HG02759 (cell line): Measurements from ENCODE around the gene HDGFL3.
"Not testable (repeated sequence)": the region's sequence is repeated elsewhere in the genome, so short reads cannot be mapped to it uniquely, and the experiment has no call there.

Experiments used
- ATAC-seq: cut with Tn5 transposase; IDR thresholded peaks from one replicate; pipeline ENCODE4 v1.9.1; 2021; ENCODE audit warnings: mild to moderate bottlenecking, moderate library complexity; ENCODE audit not compliant: unreplicated experiment

HDGFL3 gene

GRCh38 chr15:83104141-83104540 lies 103.5 kb downstream of the HDGFL3 start:
- ATAC-seq: no peak

DNA sequence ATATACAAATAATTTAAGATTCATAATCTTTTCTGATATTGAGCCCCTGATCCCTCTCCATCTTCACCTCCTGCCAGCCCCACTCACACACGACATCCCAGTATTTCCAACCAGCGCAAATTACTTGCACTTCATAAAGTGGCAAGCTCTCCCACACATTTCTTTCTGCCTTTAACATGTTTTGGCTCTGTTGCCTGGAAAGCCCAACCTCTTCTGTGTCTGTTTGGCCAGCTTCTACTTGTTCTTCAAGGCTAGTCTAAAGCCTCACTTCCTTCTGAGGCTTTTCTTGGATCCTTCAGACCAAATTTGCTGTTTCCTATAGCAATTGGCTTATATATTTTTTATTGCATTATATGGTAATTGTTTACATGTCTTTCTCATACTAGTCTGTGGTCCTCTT lies 105.3 kb downstream of the HDGFL3 start:
- no peak for ATAC-seq

DNA sequence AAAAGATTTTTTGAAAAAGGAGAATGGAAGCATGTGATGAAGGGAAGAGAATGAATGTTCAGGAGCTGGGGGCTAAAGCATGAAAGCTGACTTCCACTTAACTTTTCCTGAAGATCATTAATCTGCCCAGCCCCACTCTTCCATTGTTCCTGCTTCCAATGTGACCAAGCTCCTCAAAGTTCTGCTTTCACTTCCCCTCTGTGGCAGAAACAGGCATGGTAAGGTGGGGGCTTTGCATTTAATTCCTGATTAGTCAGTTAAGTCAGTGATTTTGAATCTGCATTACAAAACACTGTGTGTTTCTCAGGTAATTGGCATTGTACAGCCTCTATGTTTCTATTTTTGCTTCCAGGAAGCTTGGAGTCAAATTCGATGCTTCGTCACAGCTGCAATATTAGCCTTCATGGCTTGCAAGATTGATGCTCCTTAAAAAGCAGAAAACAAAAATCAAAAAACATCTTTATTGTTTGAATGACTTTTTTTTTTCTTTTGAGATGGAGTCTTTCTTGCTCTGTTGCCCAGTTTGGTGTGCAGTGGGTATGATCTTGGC lies 107.5 kb downstream of the HDGFL3 start:
- no peak for ATAC-seq

DNA sequence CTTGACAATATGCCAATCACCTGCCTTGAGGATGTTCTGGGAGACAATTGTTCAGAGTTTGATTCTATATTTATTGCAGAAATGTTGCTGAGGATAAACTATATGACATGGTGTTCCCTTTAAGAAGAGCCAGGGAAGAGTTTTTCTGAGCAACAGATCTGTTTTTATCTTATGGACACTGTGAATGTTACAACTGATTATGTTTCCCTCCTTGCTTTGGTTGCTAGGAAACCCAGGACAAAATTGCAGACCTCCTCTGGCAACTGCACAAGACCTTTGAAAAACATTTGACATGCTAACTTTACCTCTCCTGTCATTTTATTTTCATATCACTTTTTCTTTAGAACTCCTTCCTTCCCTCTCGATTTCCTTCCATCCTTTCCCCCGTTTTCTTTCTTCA lies 108.3 kb downstream of the HDGFL3 start:
- ATAC-seq: no peak

DNA sequence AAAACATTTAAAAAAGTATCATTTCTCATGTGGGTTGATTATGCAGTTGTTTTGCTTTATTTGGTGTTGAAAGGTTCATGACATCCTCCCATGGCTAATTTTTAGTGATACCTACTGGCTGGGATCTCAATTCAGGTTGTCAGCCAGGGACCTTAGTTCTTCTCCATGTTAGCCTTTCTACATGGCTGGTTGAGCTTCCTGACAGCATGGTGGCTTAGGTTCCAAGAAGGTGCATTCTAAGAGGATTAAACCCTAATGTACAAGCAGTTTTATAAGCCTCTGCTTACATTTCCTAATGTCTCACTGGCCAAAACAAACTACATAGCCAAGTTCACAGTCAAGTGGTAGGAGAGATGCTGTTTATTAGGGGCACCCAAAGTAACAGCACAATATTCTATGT lies 109.5 kb downstream of the HDGFL3 start:
- ATAC-seq: no peak

DNA sequence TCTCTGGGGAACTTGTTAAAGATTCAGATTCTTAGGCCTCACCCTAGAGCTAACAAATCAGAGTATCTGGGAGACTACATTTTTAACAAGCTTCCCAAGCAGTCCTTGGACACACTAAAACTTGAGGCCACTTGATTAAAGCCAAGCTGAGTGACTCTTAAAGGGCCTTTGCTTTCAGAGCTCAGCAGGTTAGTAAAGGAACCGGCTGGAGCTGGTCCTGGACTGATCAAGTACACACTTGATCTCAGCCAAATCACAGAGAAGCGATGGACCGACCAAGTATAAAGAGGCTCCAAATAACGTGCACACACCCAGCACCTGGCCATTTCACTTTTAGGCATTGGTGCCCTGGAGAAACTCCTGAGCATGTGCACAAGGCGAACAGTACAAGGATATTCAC lies 113.0 kb downstream of the HDGFL3 start:
- no peak for ATAC-seq

DNA sequence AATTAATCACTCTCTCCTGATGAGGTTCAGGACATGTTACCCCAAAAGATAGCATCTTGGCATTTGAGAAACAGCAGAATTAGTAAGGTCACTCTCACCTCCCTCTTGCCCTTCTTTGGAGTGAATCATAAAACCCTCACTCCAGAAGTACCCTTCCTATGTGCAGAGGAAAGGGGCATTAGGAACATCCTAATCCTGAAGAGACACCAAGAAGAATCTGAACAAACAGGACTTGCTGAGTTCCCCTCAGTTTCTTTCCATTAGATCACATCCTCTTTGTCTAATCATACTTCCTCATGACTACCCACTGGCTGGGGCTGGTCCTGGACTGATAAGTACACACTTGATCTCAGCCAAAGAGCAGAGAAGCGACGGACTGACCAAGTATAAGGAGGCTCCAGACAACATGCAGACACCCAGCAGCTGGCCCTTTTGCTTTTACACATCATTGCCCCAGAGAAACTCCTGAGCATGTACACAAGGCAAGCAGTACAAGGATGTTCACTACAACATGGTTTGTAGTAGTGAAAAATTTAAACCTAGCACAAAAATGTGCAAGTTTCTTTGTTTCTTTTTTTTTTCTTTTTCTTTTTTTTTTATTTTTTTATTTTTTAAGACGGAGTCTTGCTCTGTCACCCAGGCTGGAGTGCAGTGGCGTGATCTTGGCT lies 115.2 kb downstream of the HDGFL3 start:
- peak; percentile 77 for ATAC-seq

DNA sequence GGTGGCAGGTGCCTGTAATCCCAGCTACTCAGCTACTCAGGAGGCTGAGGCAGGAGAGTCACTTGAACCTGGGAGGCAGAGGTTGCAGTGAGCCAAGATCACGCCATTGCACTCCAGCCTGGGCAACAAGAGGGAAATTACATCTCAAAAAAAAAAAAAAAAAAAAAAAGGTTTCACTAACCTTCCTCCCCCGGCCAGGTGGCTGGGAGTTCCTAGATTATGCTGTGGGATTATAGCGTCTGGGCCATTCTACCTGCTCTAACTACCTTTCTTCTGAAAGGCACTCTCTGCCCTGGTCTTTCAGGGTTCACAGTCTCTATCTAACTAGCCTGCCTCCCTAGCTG lies 115.7 kb downstream of the HDGFL3 start:
- not testable (repeated sequence) for ATAC-seq

DNA sequence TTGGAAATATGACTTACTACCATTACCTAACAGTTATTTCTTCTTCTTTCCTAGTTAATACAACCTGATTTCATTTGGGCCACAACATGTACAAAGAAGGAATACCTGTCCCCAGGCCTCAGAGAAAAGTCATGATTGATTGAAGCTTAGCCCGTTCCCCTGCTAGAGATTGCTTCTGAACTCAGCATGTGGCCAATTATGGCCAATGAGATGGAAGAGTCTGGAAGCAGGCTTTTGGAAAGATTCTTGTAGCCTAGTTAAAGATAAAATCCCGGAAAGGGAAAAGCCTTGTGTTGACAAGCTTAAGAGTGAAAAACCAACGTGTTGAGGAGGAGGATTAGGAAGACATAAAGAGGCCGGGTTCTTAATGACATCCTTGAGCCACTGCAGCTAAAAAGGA lies 117.2 kb downstream of the HDGFL3 start:
- ATAC-seq: no peak

GRCh38 chr15:83088876-83089275 lies 118.7 kb downstream of the HDGFL3 start:
- no peak for ATAC-seq

DNA sequence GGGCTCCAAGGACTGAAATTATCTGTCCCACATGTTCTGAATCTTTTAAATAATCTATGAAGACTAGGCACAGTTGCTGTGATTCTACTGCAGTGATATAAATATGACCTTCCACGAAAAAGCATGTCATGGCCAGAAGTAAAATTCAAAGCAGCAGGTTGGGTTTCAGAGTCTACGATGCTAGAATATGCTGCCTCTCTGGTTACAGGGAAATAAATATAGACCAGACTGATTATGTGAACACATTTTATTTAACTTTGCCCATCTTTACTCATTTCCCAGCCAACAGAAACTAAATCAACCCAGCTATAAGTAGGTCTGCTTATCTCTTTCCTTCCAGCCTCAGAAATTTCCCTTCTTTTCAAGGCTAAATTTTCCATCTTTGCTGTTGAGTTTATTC lies 120.0 kb downstream of the HDGFL3 start:
- ATAC-seq: no peak

DNA sequence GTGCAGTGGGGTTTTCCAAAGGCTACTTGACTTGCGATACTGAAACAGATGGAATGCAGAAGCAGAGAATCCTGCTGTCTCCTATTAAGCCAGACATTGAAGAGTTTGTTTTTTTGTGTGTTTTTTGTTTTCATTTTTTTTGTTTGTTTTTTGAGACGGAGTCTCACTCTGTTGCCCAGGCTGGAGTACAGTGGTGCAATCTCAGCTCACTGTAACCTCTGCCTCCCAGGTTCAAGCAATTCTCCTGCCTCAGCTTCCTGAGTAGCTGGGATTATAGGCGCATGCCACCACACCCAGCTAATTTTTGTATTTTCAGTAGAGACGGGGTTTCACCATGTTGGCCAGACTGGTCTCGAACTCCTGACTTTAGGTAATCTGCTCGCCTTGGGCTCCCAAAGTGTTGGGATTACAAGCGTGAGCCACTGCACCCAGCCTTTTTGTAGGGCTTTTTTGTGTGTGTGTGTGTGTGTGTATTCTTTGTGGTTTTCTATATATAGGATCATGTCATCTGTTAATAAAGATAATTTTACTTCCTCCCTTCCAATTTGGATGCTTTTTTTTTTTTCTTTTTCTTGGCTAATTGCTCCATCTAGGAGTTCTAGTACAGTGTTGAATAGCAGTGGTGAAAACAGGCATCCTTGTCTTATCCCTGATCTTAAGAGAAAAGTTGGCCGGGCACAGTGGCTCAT lies 121.6 kb downstream of the HDGFL3 start:
- not testable (repeated sequence) for ATAC-seq

DNA sequence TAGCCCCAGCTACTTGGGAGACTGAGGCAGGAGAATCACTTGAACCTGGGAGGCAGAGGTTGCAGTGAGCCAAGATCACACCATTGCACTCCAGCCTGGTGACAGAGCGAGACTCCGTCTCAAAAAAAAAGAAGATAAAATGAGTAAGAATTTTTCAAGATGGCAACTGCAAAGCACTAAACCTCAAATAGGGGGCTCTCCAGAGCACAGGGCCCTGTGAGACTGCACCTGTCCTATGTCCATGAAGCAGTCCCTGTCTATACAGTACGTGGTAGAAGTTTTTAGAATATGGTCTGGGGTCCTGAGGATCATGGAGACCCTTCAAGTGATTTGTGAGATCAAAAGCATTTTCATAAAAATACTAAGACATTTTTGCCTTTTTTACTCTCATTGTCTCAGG lies 122.2 kb downstream of the HDGFL3 start:
- not testable (repeated sequence) for ATAC-seq

GRCh38 chr15:83082730-83083386 lies 124.8 kb downstream of the HDGFL3 start:
- ATAC-seq: no peak

DNA sequence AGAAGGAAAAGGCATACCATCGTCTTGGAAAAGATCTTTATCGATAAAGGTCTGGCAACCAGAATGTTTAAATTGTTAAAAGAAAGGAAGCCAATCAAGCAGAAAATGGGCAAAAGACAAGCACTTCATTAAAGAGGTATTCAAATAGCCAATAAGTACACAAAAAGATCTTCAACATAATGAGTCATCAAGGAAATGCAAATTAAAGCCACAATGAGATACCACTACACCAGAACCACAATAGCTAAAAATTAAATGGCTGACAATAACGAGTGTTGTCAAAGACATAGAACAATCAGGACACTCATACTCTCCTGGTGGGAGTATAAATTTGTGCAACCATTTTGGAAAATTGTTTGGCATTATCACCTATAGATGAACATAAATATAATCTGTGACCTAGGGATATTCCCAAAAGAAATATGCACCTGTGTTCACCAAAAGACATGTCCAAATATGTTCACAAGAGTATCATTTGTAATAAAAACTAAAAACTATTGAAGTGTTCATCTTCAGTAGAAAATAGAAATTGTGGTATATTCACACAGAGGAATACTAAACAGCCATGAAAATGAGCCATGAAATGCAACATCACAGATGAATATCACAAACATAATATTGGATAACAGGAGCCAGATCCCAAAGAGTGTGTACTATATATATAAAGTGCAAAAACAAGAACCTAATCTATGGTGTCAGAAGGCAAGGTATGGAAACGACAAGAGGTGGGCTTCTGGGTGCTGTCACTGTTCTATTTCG lies 126.2 kb downstream of the HDGFL3 start:
- no peak for ATAC-seq

- ATAC-seq: no peak
These were observed 128.9 kb downstream of the HDGFL3 start for GRCh38 chr15:83078712-83079111.
